Ishikawa (cell line): Measurements from ENCODE around the gene AGL.

Experiments
- CEBPB ChIP-seq: IDR thresholded peaks from 2 replicates; pipeline ENCODE4 v1.6.1; 2012
- CREB1 ChIP-seq: IDR thresholded peaks from 2 replicates; pipeline ENCODE4 v1.6.1; 2012; ENCODE audit warnings: low read depth
- EGR1 ChIP-seq: IDR thresholded peaks from 2 replicates; pipeline ENCODE4 v1.6.1; 2012
- EP300 ChIP-seq: IDR thresholded peaks from 2 replicates; pipeline ENCODE4 v1.6.1; 2012; ENCODE audit warnings: borderline replicate concordance
- FOXM1 ChIP-seq: IDR thresholded peaks from 2 replicates; pipeline ENCODE4 v1.6.1; 2012; ENCODE audit warnings: low read depth, borderline replicate concordance
- MAX ChIP-seq: IDR thresholded peaks from 2 replicates; pipeline ENCODE4 v1.6.1; 2012
- NFIC ChIP-seq: IDR thresholded peaks from 2 replicates; pipeline ENCODE4 v1.6.1; 2012
- RAD21 ChIP-seq: IDR thresholded peaks from 2 replicates; pipeline ENCODE4 v1.6.1; 2012; ENCODE audit warnings: low read depth
- REST ChIP-seq: IDR thresholded peaks from 2 replicates; pipeline ENCODE4 v1.6.1; 2012; ENCODE audit warnings: low read depth, mild to moderate bottlenecking
- TAF1 ChIP-seq: IDR thresholded peaks from 2 replicates; pipeline ENCODE4 v1.6.1; 2012; ENCODE audit warnings: low read depth, mild to moderate bottlenecking
- TCF12 ChIP-seq: IDR thresholded peaks from 2 replicates; pipeline ENCODE4 v1.6.1; 2012; ENCODE audit warnings: low read depth
- TEAD4 ChIP-seq: IDR thresholded peaks from 2 replicates; pipeline ENCODE4 v1.6.1; 2012
- USF1 ChIP-seq: IDR thresholded peaks from 2 replicates; pipeline ENCODE4 v1.6.1; 2012
- YY1 ChIP-seq: IDR thresholded peaks from 2 replicates; pipeline ENCODE4 v1.6.1; 2012; ENCODE audit warnings: low read depth
- ZBTB7A ChIP-seq: IDR thresholded peaks from 2 replicates; pipeline ENCODE4 v1.6.1; 2012; ENCODE audit warnings: low read depth

The AGL gene

DNA sequence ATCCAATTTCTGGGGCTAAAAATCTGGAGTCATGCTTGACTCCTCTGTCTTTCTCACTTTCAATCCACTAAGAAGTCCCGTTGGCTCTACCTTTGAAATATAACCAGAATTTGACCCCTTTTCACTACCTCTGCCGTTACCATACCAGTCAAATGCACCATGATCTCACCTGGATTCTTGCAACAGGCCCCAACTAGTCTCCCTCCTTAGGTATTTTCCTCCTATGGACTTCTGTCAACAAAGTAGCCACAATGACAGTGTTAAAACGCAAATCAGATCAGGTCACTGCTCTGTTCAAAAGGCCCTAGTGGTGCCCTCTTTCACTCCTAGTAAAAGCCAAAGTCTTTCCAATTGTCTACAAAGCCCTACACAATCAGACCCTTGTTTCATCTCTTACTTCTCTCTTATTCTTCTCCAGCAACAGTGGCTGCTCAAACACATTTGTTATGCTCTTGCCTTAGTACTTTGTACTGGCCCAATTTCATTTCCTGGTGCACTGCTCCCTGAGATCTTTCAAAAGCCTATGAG is 35.7 kb upstream of the AGL start:
- no peak for TF ChIP-seq EP300
- no peak for TF ChIP-seq ZBTB7A
- no peak for TF ChIP-seq TCF12
- TF ChIP-seq RAD21 = no peak

DNA sequence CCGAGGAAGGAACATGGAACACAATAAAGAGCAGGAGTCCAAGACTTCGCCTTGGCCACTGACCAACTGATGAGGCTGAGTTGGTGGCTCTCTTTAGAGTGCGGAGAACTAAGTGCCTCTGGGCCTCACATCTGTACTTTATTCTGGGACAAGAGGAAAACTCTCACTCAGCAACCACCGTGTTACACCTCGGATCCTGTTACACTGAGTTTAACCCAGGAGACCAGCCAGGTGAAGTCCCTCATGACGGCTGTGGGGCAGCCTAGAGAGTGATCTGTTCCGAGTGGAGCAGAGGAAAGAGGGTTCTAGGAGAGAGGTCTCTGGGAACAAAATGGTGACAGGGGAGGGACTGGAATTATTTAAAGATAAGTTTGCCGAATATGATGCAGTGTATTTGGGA is 33.5 kb upstream of the AGL start:
- TF ChIP-seq MAX (no peak), REST (no peak), ZBTB7A (no peak), USF1 (no peak), CEBPB (no peak), EGR1 (no peak), TCF12 (no peak), TAF1 (no peak)

DNA sequence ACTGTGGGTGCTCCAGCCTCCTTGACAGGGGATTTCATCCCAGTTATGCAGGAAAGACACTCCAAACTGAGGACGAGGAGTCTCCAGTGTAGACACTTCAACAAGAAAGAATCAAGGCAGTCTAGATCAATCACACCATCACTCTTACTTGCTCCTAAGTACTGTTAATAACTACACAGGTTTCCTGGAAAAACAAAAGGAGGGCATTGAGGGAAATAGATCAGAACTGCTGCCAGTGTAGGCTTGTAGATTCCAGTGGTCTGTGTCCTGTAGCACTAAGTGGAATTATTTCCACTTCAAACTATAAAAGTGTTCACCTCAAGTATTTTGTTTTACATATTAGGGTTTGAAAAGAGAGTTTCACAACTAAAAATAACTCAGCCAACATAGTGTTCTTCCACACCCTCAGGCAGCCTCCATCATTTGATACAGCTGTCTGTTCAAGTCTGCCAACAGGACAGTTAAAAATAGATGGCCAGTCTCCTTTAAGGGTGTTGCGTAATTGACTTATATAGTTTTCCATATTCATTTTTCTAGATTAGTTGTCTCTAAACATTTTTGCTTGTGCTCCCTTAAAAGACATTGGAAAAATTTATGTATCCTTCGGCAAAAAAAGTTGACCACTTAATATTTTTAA is 32.0 kb upstream of the AGL start:
- TF ChIP-seq YY1 (no peak), CEBPB (peak; percentile 81)

DNA sequence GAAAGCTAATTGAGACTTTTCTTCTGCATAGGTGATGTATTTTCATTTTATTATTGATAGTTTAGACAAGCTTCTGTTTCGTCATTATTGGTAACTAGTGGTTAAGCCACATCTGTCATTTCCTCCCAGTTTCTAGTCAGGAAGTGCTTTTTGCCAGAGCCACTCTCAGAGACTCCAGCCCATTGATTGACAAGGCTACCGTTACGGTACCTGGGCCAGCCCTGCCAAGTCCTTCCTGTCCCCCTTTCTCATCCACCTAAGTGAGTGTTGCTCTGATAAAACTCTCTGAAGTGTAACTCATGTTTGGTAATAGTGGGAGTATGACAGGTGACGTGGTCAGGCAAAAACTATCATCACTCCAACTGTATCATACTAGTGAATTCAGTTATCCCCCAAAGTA is 29.6 kb upstream of the AGL start:
- no peak for TF ChIP-seq ZBTB7A
- TF ChIP-seq NFIC = no peak
- TF ChIP-seq TCF12 = no peak
- TF ChIP-seq EGR1 = no peak
- TF ChIP-seq MAX = no peak
- TF ChIP-seq EP300 = no peak
- no peak for TF ChIP-seq TEAD4
- no peak for TF ChIP-seq TAF1
- TF ChIP-seq CREB1 = no peak

GRCh38 chr1:99825098-99825497 is 25.1 kb upstream of the AGL start:
- TF ChIP-seq YY1 (no peak), TAF1 (no peak), FOXM1 (no peak), MAX (no peak), EP300 (no peak), USF1 (no peak), CEBPB (no peak), TCF12 (no peak), TEAD4 (no peak), REST (no peak), ZBTB7A (no peak), NFIC (no peak), CREB1 (no peak)

DNA sequence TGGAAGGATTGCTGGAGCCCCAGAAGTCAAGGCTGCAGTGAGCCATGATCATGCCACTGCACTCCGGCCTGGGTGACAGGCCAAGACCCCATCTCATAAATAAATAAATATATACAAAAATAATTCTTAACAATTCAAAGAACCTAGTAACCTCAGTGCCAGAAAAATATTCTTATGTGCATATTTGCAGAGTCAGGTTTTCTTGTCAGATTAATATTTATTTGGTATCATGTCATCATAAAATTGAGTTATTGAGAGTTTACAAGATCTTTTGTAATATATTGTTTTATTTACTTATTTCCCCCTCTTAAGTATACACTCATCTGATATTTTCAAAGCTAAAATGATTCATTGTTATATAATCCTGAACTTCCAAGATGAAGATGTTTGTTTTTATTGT is 24.5 kb upstream of the AGL start:
- TF ChIP-seq CREB1 (no peak), TCF12 (no peak), TEAD4 (no peak), REST (no peak), TAF1 (no peak), CEBPB (no peak), NFIC (no peak), YY1 (no peak), RAD21 (no peak), FOXM1 (no peak), MAX (no peak), USF1 (no peak), ZBTB7A (no peak), EP300 (no peak), EGR1 (no peak)
